ENCODE results near the gene MED9. TPM values are rescaled to one million over a fixed set of nuclear protein-coding genes. Genes with fewer than 3 reads are reported as not detected.
"Not testable (repeated sequence)": the region's sequence is repeated elsewhere in the genome, so short reads cannot be mapped to it uniquely, and the experiment has no call there.

The MED9 gene
- total and polyA plus RNA-seq, 11 donors: 26.3 to 64.4 (median 34.2) TPM

- no peak for TF ChIP-seq POLR2A (IDR thresholded peaks at IDR 0.05)
- no peak for TF ChIP-seq CTCF (IDR thresholded peaks at IDR 0.05)
- Histone ChIP-seq H3K4me3 (no peak overlapping the region), H3K27ac (no peak overlapping the region), H3K27me3 (peaks cover 0 to 4% (median 0%) of the 10 kb centered on the region in 9 donors), H3K4me1 (no peaks in the 10 kb centered on the region), H3K9me3 (no peaks in the 10 kb centered on the region), H3K36me3 (no peaks in the 10 kb centered on the region)
- intact Hi-C loops (cut with DNase I): no loop called here
- WGBS, 4 donors: 68 to 81% (median 78%) methylated on average over 8 to 15 of the region's 15 CpGs
- ATAC-seq (no peak), DNase-seq (no peak)
Observed at GRCh38 chr17:17462048-17462824, 14.6 kb upstream of the MED9 start.

GRCh38 chr17:17463821-17464220 lies 13.0 kb upstream of the MED9 start:
- TF ChIP-seq POLR2A (IDR thresholded peaks at IDR 0.05): no peak
- TF ChIP-seq CTCF (IDR thresholded peaks at IDR 0.05): no peak
- peaks cover 0 to 4% (median 0%) of the 10 kb centered on the region in 9 donors for H3K27me3 ChIP-seq
- ATAC-seq (no peak), DNase-seq (no peak)
- H3K4me3 ChIP-seq: no peak overlapping the region
- no peak overlapping the region for H3K27ac ChIP-seq
- H3K36me3 ChIP-seq: no peaks in the 10 kb centered on the region
- 68 to 83% (median 74%) methylated on average over 3 to 6 of the region's 6 CpGs for WGBS, 4 donors
- peaks cover 0 to 3% (median 0%) of the 10 kb centered on the region in 12 donors for H3K9me3 ChIP-seq
- intact Hi-C loops (cut with DNase I): no loop called here
- peaks cover 0 to 6% (median 0%) of the 10 kb centered on the region in 12 donors for H3K4me1 ChIP-seq

GRCh38 chr17:17465878-17466277 lies 10.9 kb upstream of the MED9 start:
- H3K36me3 ChIP-seq; H3K4me1 ChIP-seq; intact Hi-C loops (cut with DNase I); DNase-seq; H3K27me3 ChIP-seq; ATAC-seq; H3K9me3 ChIP-seq; H3K4me3 ChIP-seq; H3K27ac ChIP-seq: not testable (repeated sequence)
- 57 to 69% (median 63%) methylated on average over 1 of the region's 1 CpG for WGBS, 4 donors

- Histone ChIP-seq H3K9me3 (peaks cover 0 to 3% (median 0%) of the 10 kb centered on the region in 12 donors), H3K36me3 (no peaks in the 10 kb centered on the region), H3K4me3 (no peak overlapping the region), H3K27ac (no peak overlapping the region), H3K27me3 (peaks cover 0 to 7% (median 0%) of the 10 kb centered on the region in 9 donors), H3K4me1 (peaks cover 0 to 7% (median 0%) of the 10 kb centered on the region in 12 donors)
- no peak for TF ChIP-seq CTCF (IDR thresholded peaks at IDR 0.05)
- TF ChIP-seq POLR2A (IDR thresholded peaks at IDR 0.05): no peak
- 50 to 61% (median 58%) methylated on average over 5 of the region's 5 CpGs for WGBS, 4 donors
- no peak for ATAC-seq
- intact Hi-C loops (cut with DNase I): no loop called here
- no peak for DNase-seq
Observed at GRCh38 chr17:17466511-17466910, 10.3 kb upstream of the MED9 start.

Measured in heart left ventricle (tissue), 16 donors.